ENCODE data around the gene LIPE.

LIPE gene

DNA sequence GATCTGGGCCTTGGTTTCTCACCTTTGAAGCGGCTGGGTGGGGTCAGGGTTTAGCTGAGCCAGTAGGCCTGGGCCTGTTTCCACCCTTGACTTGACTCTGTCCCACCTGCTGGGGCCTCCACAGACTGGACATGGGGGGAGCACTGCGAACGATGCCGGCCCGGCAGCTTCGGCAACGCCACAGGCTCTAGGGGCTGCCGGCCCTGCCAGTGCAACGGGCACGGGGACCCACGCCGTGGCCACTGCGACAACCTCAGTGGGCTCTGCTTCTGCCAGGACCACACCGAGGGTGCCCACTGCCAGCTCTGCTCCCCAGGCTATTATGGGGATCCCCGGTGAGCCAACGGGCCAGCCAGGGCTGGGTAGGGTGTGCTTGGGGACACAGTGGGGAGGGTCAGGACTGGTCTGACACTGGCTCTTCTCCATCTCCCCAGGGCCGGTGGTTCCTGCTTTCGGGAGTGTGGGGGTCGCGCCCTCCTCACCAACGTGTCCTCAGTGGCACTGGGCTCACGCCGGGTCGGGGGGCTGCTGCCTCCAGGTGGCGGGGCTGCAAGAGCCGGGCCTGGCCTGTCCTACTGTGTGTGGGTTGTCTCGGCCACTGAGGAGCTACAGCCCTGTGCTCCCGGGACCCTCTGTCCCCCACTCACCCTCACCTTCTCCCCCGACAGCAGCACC, 73.7 kb downstream of the LIPE start:
- no peak for DNase-seq (ENCODE audit: low read depth in 2 of 2)

DNA sequence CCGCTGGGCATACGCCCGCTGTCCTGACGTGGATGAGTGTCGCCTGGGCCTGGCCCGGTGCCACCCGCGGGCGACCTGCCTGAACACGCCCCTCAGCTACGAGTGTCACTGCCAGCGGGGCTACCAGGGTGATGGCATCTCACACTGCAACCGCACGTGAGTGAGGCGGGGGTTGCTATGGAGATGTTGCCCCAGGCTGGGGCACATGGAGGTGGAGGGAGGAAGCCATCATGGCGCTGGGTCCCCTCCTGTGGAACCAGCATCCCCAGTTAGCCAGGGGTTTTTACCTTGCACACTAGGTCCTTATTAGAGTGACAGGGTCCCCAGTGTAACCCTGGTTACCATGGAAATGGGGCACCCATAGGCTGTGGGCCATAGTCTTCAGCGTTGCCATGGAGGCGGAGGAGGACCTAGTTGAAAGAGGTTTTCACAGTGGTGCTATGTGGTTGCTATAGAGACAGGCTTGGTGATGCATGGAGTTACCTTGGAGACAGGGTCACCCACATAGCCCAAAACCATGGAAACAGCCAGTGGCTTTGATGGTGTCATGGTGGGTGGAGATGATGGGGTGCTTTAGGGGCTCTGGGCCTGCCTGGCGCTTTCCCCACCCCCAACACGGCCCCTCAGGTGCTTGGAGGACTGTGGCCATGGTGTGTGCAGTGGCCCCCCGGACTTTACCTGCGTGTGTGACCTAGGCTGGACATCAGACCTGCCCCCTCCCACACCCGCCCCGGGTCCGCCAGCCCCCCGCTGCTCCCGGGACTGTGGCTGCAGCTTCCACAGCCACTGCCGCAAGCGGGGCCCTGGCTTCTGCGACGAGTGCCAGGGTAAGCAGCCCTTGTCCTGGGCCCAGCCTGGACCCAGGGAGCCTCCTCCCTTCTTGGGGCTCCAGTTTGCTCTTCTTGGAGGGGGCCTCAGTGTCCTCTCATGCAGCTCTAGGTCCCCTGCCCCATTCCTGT, 74.6 kb downstream of the LIPE start:
- no peak for DNase-seq (ENCODE audit: low read depth in 2 of 2)

Measured in stimulated activated CD8-positive, alpha-beta memory T cell treated with anti-CD3 and anti-CD28 coated beads, Interleukin-2, amount 100 ng/mL, for 1 hour (primary cell).